Stomach (tissue), 9 donors: ENCODE results near the gene KIF12. TPM values are rescaled to one million over a fixed set of nuclear protein-coding genes. Genes with fewer than 3 reads are reported as not detected.

Experiments
- DNase-seq, 2 donors: peaks; one replicate each; pipeline versions ENCODE4 v3.0.0 to v3.0.0-alpha.2; 2013 to 2019
- H3K27ac ChIP-seq, 5 donors: fragments of 200-600 bp in 4 of 5; sonication (generic) in 4 of 5; one replicate each; pipeline ENCODE4 v1.5.1; 2013 to 2019; ENCODE audit warnings: mild to moderate bottlenecking in 1 of 5, moderate library complexity in 1 of 5
- H3K27me3 ChIP-seq, 3 donors: fragments of 200-600 bp; sonication (generic); one replicate each; pipeline ENCODE4 v1.5.1; 2017 to 2019; ENCODE audit warnings: mixed run types in 1 of 3
- H3K36me3 ChIP-seq, 4 donors: fragments of 200-600 bp; sonication (generic); 1 replicate in 3 of 4; 2 replicates in 1 of 4; pipeline ENCODE4 v1.5.1; 2016 to 2019
- H3K4me1 ChIP-seq, 4 donors: fragments of 200-600 bp; sonication (generic); one replicate each; pipeline ENCODE4 v1.5.1; 2016 to 2019
- H3K4me3 ChIP-seq, 4 donors: fragments of 200-600 bp; sonication (generic) in 3 of 4; one replicate each; pipeline ENCODE4 v1.5.1; 2016 to 2019; ENCODE audit warnings: mild to moderate bottlenecking in 1 of 4
- H3K9me3 ChIP-seq, 4 donors: fragments of 200-600 bp; sonication (generic); one replicate each; pipeline ENCODE4 v1.5.1; 2016 to 2019
- CTCF ChIP-seq, 7 experiments: fragments of 450-650 bp in 4 of 7; fragments of 200-600 bp in 3 of 7; sonication (generic) in 3 of 7; IDR thresholded peaks; one replicate each; pipeline ENCODE4 v1.5.1; 2016 to 2019; ENCODE audit warnings: antibody characterized with exemption in 7 of 7, control low read depth in 2 of 7, mild to moderate bottlenecking in 1 of 7
- EP300 ChIP-seq: sonication (generic); formaldehyde crosslinking; IDR thresholded peaks from one replicate; pipeline ENCODE4 v1.6.1; 2017; ENCODE audit warnings: antibody characterized with exemption
- POLR2A ChIP-seq, 4 donors: fragments of 450-650 bp; IDR thresholded peaks; one replicate each; pipeline ENCODE4 v1.6.1; 2016; ENCODE audit warnings: antibody characterized with exemption in 4 of 4, control low read depth in 2 of 4, mild to moderate bottlenecking in 1 of 4, moderate library complexity in 1 of 4
- POLR2AphosphoS5 ChIP-seq, 3 donors: sonication (generic); formaldehyde crosslinking; IDR thresholded peaks; one replicate each; pipeline ENCODE4 v1.6.1; 2016; ENCODE audit warnings: antibody characterized with exemption in 3 of 3
- WGBS, 5 donors: extraction: QIAGEN DNeasy Blood & Tissue Kit in 3 of 5; methylation state at CpG; one replicate each; pipeline versions ENCODE4 v1.1.5 to v1.1.7; 2013 to 2018; 5-methylcytosine and 5-hydroxymethylcytosine counted together
- intact Hi-C: fragments of 100-400 bp; cut with DNase I; formaldehyde crosslinking; loops from one replicate; pipeline ENCODE4 v1.15.1; 2023; ENCODE audit warnings: low total_unique reads
- polyA plus RNA-seq, 3 donors: library from polyadenylated mRNA; stranded (reverse); fragments of 200-250 nt; gene quantifications; one replicate each; pipeline ENCODE4 v1.2.3, GENCODE V29; 2013
- total RNA-seq, 5 donors: library from RNA; depleted of rRNA; stranded (reverse); fragments of >200 nt; gene quantifications; one replicate each; pipeline versions ENCODE4 v1.1.0 to v1.2.3, GENCODE V29; 2014 to 2016
- donor health status: healthy with polysubstance abuse.
- donor health status: Bipolar disorder and iron deficiency.
- donor health status: healthy.

Gene KIF12
- total and polyA plus RNA-seq, 8 donors, result 3.9 to 79.4 (median 17.5) TPM

GRCh38 chr9:114125476-114126013, 26.5 kb upstream of the KIF12 start:
- intact Hi-C loops, result no loop called here
- no peak for TF ChIP-seq CTCF (IDR thresholded peaks at IDR 0.05)
- no peak for TF ChIP-seq POLR2AphosphoS5 (IDR thresholded peaks at IDR 0.05)
- no peak for TF ChIP-seq EP300
- TF ChIP-seq POLR2A (IDR thresholded peaks at IDR 0.05), result no peak

GRCh38 chr9:114124666-114125475, 25.8 kb upstream of the KIF12 start:
- Histone ChIP-seq H3K9me3 (peaks cover 0 to 13% (median 12%) of the 10 kb centered on the region in 4 donors), H3K4me3 (no peak overlapping the region), H3K36me3 (no peaks in the 10 kb centered on the region), H3K27me3 (no peaks in the 10 kb centered on the region), H3K4me1 (peaks cover 0 to 21% (median 6%) of the 10 kb centered on the region in 4 donors), H3K27ac (no peak overlapping the region)
- TF ChIP-seq EP300 (no peak), POLR2A (IDR thresholded peaks at IDR 0.05) (no peak), CTCF (IDR thresholded peaks at IDR 0.05) (no peak), POLR2AphosphoS5 (IDR thresholded peaks at IDR 0.05) (no peak)
- no peak for DNase-seq
- intact Hi-C loops, result no loop called here
- 71 to 86% (median 79%) methylated on average over 13 of the region's 13 CpGs for WGBS, 5 donors

More at GRCh38 chr9:114125476-114126013, 26.5 kb upstream of the KIF12 start:
- peaks cover 0 to 13% (median 12%) of the 10 kb centered on the region in 4 donors for H3K9me3 ChIP-seq
- WGBS, 5 donors, result 72 to 96% (median 89%) methylated on average over 5 to 10 of the region's 10 CpGs
- H3K27me3 ChIP-seq, result no peaks in the 10 kb centered on the region
- H3K27ac ChIP-seq, result no peak overlapping the region
- H3K4me3 ChIP-seq, result no peak overlapping the region
- DNase-seq, result no peak
- peaks cover 0 to 14% (median 4%) of the 10 kb centered on the region in 4 donors for H3K4me1 ChIP-seq
- H3K36me3 ChIP-seq, result no peaks in the 10 kb centered on the region

- H3K9me3 ChIP-seq, result peaks cover 0 to 13% (median 12%) of the 10 kb centered on the region in 4 donors
- no peak overlapping the region for H3K4me3 ChIP-seq
- no peak overlapping the region for H3K27ac ChIP-seq
- TF ChIP-seq POLR2A (IDR thresholded peaks at IDR 0.05), result no peak
- TF ChIP-seq CTCF (IDR thresholded peaks at IDR 0.05), result no peak
- no peak for TF ChIP-seq EP300
- no peak for TF ChIP-seq POLR2AphosphoS5 (IDR thresholded peaks at IDR 0.05)
- intact Hi-C loops, result no loop called here
- peaks cover 0 to 3% (median 0%) of the 10 kb centered on the region in 3 donors for H3K27me3 ChIP-seq
- H3K36me3 ChIP-seq, result no peaks in the 10 kb centered on the region
- no peak for DNase-seq
- 21 to 61% (median 45%) methylated on average over 1 of the region's 1 CpG for WGBS, 5 donors
- H3K4me1 ChIP-seq, result peaks cover 3 to 26% (median 12%) of the 10 kb centered on the region in 4 donors
These were observed 25.0 kb upstream of the KIF12 start for GRCh38 chr9:114124138-114124537.

DNA sequence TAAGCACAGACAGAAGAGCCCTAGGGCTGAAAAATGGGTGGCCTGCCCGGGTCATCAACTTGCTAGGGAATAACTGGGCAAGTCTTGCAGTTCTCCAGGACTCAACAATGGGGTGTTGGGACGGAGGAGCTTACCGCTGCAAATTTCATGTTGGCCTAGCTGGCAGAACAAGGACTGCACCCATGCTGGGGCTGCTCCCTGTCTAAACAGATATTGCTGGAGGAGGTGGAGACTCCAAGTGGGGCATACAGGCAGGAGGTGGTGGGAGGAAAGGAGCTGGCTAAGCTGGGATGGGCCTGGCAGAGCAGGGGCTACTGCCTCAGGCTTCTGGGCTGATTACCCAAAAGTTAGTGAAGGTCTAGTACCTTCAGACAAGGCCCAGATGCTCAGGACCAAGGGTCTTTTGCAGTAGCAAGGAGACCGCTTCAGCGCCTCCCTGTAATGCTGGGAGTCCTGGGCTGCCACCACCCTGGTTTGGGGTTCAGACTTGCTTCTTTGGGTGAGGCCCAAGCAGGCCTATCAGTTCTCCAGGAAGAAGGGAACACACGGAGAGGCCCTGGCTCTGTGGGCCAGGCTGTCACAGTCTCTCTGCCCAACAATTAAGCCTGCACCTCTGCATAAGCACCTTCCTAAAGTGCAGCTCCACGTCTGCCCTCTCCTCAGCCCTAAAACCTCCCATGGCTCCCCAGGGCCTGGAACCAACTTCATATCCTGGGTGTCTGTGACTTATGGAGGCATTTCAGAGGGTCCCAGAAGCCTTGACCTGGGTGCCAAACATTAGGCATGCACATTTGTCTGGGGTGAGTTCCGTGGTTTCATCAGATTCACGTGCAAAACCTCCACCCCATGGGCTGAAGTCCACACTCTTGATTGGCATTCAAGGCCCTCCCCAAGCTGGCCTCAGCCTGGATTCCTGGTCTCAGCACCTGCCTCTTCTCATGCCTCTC, 24.2 kb upstream of the KIF12 start:
- no peaks in the 10 kb centered on the region for H3K36me3 ChIP-seq
- intact Hi-C loops, result no loop called here
- H3K4me1 ChIP-seq, result peaks cover 11 to 35% (median 20%) of the 10 kb centered on the region in 4 donors
- DNase-seq, result no peak
- H3K27me3 ChIP-seq, result peaks cover 0 to 11% (median 0%) of the 10 kb centered on the region in 3 donors
- WGBS, 5 donors, result 50 to 77% (median 63%) methylated on average over 8 to 9 of the region's 9 CpGs
- no peak overlapping the region for H3K4me3 ChIP-seq
- H3K27ac ChIP-seq, result no peak overlapping the region
- peaks cover 0 to 13% (median 12%) of the 10 kb centered on the region in 4 donors for H3K9me3 ChIP-seq
- TF ChIP-seq CTCF (IDR thresholded peaks at IDR 0.05) (no peak), EP300 (no peak), POLR2AphosphoS5 (IDR thresholded peaks at IDR 0.05) (no peak)
